Epithelial cell of proximal tubule (primary cell): Measurements from ENCODE around the gene KRTAP5-6. TPM values are rescaled to one million over a fixed set of nuclear protein-coding genes. Genes with fewer than 3 reads are reported as not detected.

ENCODE experiments used
- DNase-seq: peaks from one replicate; pipeline ENCODE4 v3.0.0-alpha.2; 2011; ENCODE audit warnings: low read depth
- H3K4me3 ChIP-seq: 2 replicates; pipeline ENCODE4 v1.5.1; 2011; ENCODE audit warnings: low read depth, mild to moderate bottlenecking, low read length
- CTCF ChIP-seq: conservative IDR thresholded peaks from 2 replicates; pipeline ENCODE4 v1.5.1; 2012; ENCODE audit warnings: low read depth, mild to moderate bottlenecking, low read length
- total RNA-seq: library from RNA; depleted of rRNA; stranded (reverse); fragments of >200 nt; gene quantifications from 2 replicates; pipeline ENCODE4 v1.2.3, GENCODE V29; 2015

Gene KRTAP5-6
- total RNA-seq, 1 donor from 2014 or later = not detected

GRCh38 chr11:1705126-1706052 lies 8.4 kb downstream of the KRTAP5-6 start:
- H3K4me3 ChIP-seq = no peak overlapping the region
- DNase-seq = no peak
- TF ChIP-seq CTCF = no peak

- no peak for DNase-seq
- H3K4me3 ChIP-seq = no peak overlapping the region
- peak; percentile 18 for TF ChIP-seq CTCF
These were observed 9.8 kb downstream of the KRTAP5-6 start for GRCh38 chr11:1706634-1707400.

- TF ChIP-seq CTCF = no peak
- DNase-seq = no peak
- no peak overlapping the region for H3K4me3 ChIP-seq
These were observed 10.8 kb downstream of the KRTAP5-6 start for GRCh38 chr11:1707751-1708150.

GRCh38 chr11:1708716-1709115 lies 11.7 kb downstream of the KRTAP5-6 start:
- no peak overlapping the region for H3K4me3 ChIP-seq
- no peak for DNase-seq
- TF ChIP-seq CTCF = no peak

- no peak for TF ChIP-seq CTCF
These were observed 18.2 kb downstream of the KRTAP5-6 start for GRCh38 chr11:1714908-1715885.

GRCh38 chr11:1717745-1718144 lies 20.8 kb downstream of the KRTAP5-6 start:
- DNase-seq = no peak
- TF ChIP-seq CTCF = no peak
- no peak overlapping the region for H3K4me3 ChIP-seq

More at GRCh38 chr11:1714908-1715885, 18.2 kb downstream of the KRTAP5-6 start:
- DNase-seq = no peak
- H3K4me3 ChIP-seq = no peak overlapping the region
